ENCODE data around the gene MFSD1. TPM values are rescaled to one million over a fixed set of nuclear protein-coding genes. Genes with fewer than 3 reads are reported as not detected.
A peak's percentile ranks its signal among the peaks of the same experiment; 100 is the strongest.

Gene MFSD1
- 275 TPM for total RNA-seq (2013)
- 100 to 1,000 TPM; 110 to 262 (median 225) TPM for polyA plus RNA-seq
- 102 and 110 TPM in 2 replicates for polyA minus RNA-seq
- total RNA-seq, result 101 to 365 (median 279) reads per million in 11 experiments

- peak within 1 kb of the TSS; percentile 68 for H2AFZ ChIP-seq (ENCODE audit: insufficient read depth, low read depth, low read length, poor library complexity, severe bottlenecking)
- peaks cover 34 to 53% of the 10 kb centered on the region in 2 donors for H3K4me1 ChIP-seq (ENCODE audit: control insufficient read depth in 1 of 2, insufficient read depth in 2 of 2, low read length in 2 of 2)
- peaks cover 39% of the 10 kb centered on the region for H3K4me1 Mint-ChIP-seq
- peaks cover 25% of the 10 kb centered on the region for H4K20me1 ChIP-seq (ENCODE audit: insufficient read depth, low read length)
- no peak for TF ChIP-seq CTCF (IDR thresholded peaks at IDR 0.05)
- H3K36me3 ChIP-seq (replicated peaks in 1 of 2; ENCODE audit: control insufficient read depth in 1 of 2, insufficient read depth in 2 of 2, low read length in 2 of 2), result peaks cover 19 to 27% of the 10 kb centered on the region in 2 donors
- intact Hi-C loops (cut with micrococcal nuclease), result no loop called here
- H3K4me3 Mint-ChIP-seq, result peak within 1 kb of the TSS; percentile 93 to 94
- WGBS (ENCODE audit: insufficient coverage), result under 1% methylated on average over 59 of the region's 61 CpGs
- H3K9me3 ChIP-seq (replicated peaks in 1 of 2; ENCODE audit: control insufficient read depth in 1 of 2, insufficient read depth in 1 of 2, low read length in 2 of 2), result no peaks in the 10 kb centered on the region
- peak; percentile 98 to 99 (median 99) for DNase-seq
- peaks cover 0 to 3% (median 1%) of the 10 kb centered on the region in 3 donors for H3K27me3 Mint-ChIP-seq (ENCODE audit: low read depth in 3 of 3)
- H3K79me2 ChIP-seq (ENCODE audit: insufficient read depth, low read length), result peaks cover 49% of the 10 kb centered on the region
- H3K9me3 Mint-ChIP-seq, result peaks cover 0 to 2% (median 0%) of the 10 kb centered on the region in 7 donors
- H3K27ac Mint-ChIP-seq, result peak within 1 kb of the TSS; percentile 97 to 99 (median 98)
- peaks cover 19 to 25% of the 10 kb centered on the region in 2 donors for H3K36me3 Mint-ChIP-seq
- peak within 1 kb of the TSS; percentile 85 for H3K4me2 ChIP-seq (replicated peaks; ENCODE audit: extremely low read depth, low read length, poor library complexity, severe bottlenecking)
- peak within 1 kb of the TSS; percentile 99 for H3K9ac ChIP-seq (ENCODE audit: insufficient read depth, low read length, poor library complexity, severe bottlenecking)
- H3K27ac ChIP-seq (ENCODE audit: low read depth in 1 of 2, low read length in 2 of 2), result peak within 1 kb of the TSS; percentile 93 to 100
- no peaks in the 10 kb centered on the region for H3K27me3 ChIP-seq (ENCODE audit: control insufficient read depth in 2 of 2, insufficient read depth in 2 of 2, low read length in 2 of 2)
- H3K4me3 ChIP-seq (replicated peaks in 1 of 3; ENCODE audit: low read depth in 2 of 3, low read length in 3 of 3), result peak within 1 kb of the TSS; percentile 64 to 95 (median 90)
Observed at GRCh38 chr3:158801696-158802408, at the start of gene MFSD1. Gene MFSD1, plus strand, starts transcription at chr3:158802054. Its CDS starts 99 bp downstream, at chr3:158802153.

GRCh38 chr3:158753854-158754253, 48.0 kb upstream of the MFSD1 start:
- H3K79me2 ChIP-seq (ENCODE audit: insufficient read depth, low read length), result no peaks in the 10 kb centered on the region
- DNase-seq, result no peak
- H3K36me3 ChIP-seq (replicated peaks in 1 of 2; ENCODE audit: control insufficient read depth in 1 of 2, insufficient read depth in 2 of 2, low read length in 2 of 2), result no peaks in the 10 kb centered on the region
- H3K9me3 Mint-ChIP-seq, result no peaks in the 10 kb centered on the region
- H3K9me3 ChIP-seq (replicated peaks in 1 of 2; ENCODE audit: control insufficient read depth in 1 of 2, insufficient read depth in 1 of 2, low read length in 2 of 2), result no peaks in the 10 kb centered on the region
- H3K4me3 ChIP-seq (replicated peaks in 1 of 3; ENCODE audit: low read depth in 2 of 3, low read length in 3 of 3), result no peak overlapping the region
- peaks cover 0 to 2% (median under 1%) of the 10 kb centered on the region in 3 donors for H3K27me3 Mint-ChIP-seq (ENCODE audit: low read depth in 3 of 3)
- no peak overlapping the region for H2AFZ ChIP-seq (ENCODE audit: insufficient read depth, low read depth, low read length, poor library complexity, severe bottlenecking)
- intact Hi-C loops (cut with micrococcal nuclease), result no loop called here
- peaks cover 0 to 6% of the 10 kb centered on the region in 2 donors for H3K36me3 Mint-ChIP-seq
- no peak overlapping the region for H3K4me3 Mint-ChIP-seq
- H3K9ac ChIP-seq (ENCODE audit: insufficient read depth, low read length, poor library complexity, severe bottlenecking), result no peak overlapping the region
- peaks cover 2% of the 10 kb centered on the region for H3K4me1 Mint-ChIP-seq
- TF ChIP-seq CTCF (IDR thresholded peaks at IDR 0.05), result no peak
- H3K4me1 ChIP-seq (ENCODE audit: control insufficient read depth in 1 of 2, insufficient read depth in 2 of 2, low read length in 2 of 2), result peaks cover 0 to under 1% of the 10 kb centered on the region in 2 donors
- no peaks in the 10 kb centered on the region for H4K20me1 ChIP-seq (ENCODE audit: insufficient read depth, low read length)
- WGBS (ENCODE audit: insufficient coverage), result no CpG with 5 or more reads among the region's 5 CpGs
- no peaks in the 10 kb centered on the region for H3K27me3 ChIP-seq (ENCODE audit: control insufficient read depth in 2 of 2, insufficient read depth in 2 of 2, low read length in 2 of 2)
- no peak overlapping the region for H3K4me2 ChIP-seq (replicated peaks; ENCODE audit: extremely low read depth, low read length, poor library complexity, severe bottlenecking)
- H3K27ac Mint-ChIP-seq, result no peak overlapping the region
- H3K27ac ChIP-seq (ENCODE audit: low read depth in 1 of 2, low read length in 2 of 2), result no peak overlapping the region
